Adrenal gland (tissue), 5 donors: Measurements from ENCODE around the gene HUS1B.

Source experiments
- POLR2A ChIP-seq, 2 donors: fragments of 450-650 bp; IDR thresholded peaks; one replicate each; pipeline ENCODE4 v1.6.1; 2017; ENCODE audit warnings: antibody characterized with exemption in 2 of 2, mild to moderate bottlenecking in 2 of 2, moderate library complexity in 1 of 2
- TF ChIP-seq, protein P1 (sequence below), 6 experiments: fragments of 450-650 bp in 4 of 6; fragments of 200-600 bp in 2 of 6; sonication (generic) in 1 of 6; IDR thresholded peaks; 1 replicate in 5 of 6; 2 replicates in 1 of 6; pipeline versions ENCODE4 v1.5.1 to v1.8.0; 2016 to 2021; ENCODE audit warnings: antibody characterized with exemption in 6 of 6, mild to moderate bottlenecking in 2 of 6, moderate library complexity in 1 of 6
- donor health status: DM: no; HTN: no; CAD: no.

GRCh38 chr6:626236-626635, 30.7 kb downstream of the HUS1B start:
- TF ChIP-seq, protein P1, sequence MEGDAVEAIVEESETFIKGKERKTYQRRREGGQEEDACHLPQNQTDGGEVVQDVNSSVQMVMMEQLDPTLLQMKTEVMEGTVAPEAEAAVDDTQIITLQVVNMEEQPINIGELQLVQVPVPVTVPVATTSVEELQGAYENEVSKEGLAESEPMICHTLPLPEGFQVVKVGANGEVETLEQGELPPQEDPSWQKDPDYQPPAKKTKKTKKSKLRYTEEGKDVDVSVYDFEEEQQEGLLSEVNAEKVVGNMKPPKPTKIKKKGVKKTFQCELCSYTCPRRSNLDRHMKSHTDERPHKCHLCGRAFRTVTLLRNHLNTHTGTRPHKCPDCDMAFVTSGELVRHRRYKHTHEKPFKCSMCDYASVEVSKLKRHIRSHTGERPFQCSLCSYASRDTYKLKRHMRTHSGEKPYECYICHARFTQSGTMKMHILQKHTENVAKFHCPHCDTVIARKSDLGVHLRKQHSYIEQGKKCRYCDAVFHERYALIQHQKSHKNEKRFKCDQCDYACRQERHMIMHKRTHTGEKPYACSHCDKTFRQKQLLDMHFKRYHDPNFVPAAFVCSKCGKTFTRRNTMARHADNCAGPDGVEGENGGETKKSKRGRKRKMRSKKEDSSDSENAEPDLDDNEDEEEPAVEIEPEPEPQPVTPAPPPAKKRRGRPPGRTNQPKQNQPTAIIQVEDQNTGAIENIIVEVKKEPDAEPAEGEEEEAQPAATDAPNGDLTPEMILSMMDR (IDR thresholded peaks at IDR 0.05), result no peak
- TF ChIP-seq POLR2A (IDR thresholded peaks at IDR 0.05), result no peak
